T-helper 2 cell (primary cell): Measurements from ENCODE around the gene SCO1.
A peak's percentile ranks its signal among the peaks of the same experiment; 100 is the strongest.
"Not testable (repeated sequence)": the region's sequence is repeated elsewhere in the genome, so short reads cannot be mapped to it uniquely, and the experiment has no call there.

Experiments used
- DNase-seq, 5 experiments: peaks; one replicate each; pipeline versions ENCODE4 v3.0.0 to v3.0.0-alpha.2; 2012 to 2022

The SCO1 gene

GRCh38 chr17:10725262-10725661, 27.9 kb upstream of the SCO1 start:
- no peak for DNase-seq

GRCh38 chr17:10724546-10725195, 27.3 kb upstream of the SCO1 start:
- DNase-seq: no peak

- no peak for DNase-seq
These were observed 21.2 kb upstream of the SCO1 start for GRCh38 chr17:10718547-10718946.

GRCh38 chr17:10716218-10716617, 18.9 kb upstream of the SCO1 start:
- DNase-seq: no peak

- DNase-seq: no peak
These were observed 16.0 kb upstream of the SCO1 start for GRCh38 chr17:10713318-10713717.

- DNase-seq: no peak
These were observed 8.4 kb upstream of the SCO1 start for GRCh38 chr17:10705727-10706126.

GRCh38 chr17:10702574-10702973, 5.2 kb upstream of the SCO1 start:
- DNase-seq: no peak

GRCh38 chr17:10699856-10700255, 2.5 kb upstream of the SCO1 start:
- DNase-seq: peak in 1 of 5 experiments; percentile 69

GRCh38 chr17:10698096-10698818, 924 bp upstream of the SCO1 start:
- peak in 1 of 5 experiments; percentile 5 for DNase-seq

GRCh38 chr17:10695875-10696407, 1.4 kb downstream of the SCO1 start:
- not testable (repeated sequence) for DNase-seq

- no peak for DNase-seq
These were observed 9.8 kb downstream of the SCO1 start for GRCh38 chr17:10687499-10687898.

GRCh38 chr17:10683853-10684252, 13.5 kb downstream of the SCO1 start:
- no peak for DNase-seq

- no peak for DNase-seq
These were observed 15.4 kb downstream of the SCO1 start for GRCh38 chr17:10681866-10682446.

- no peak for DNase-seq
These were observed 22.6 kb downstream of the SCO1 start for GRCh38 chr17:10674704-10675103.

GRCh38 chr17:10673312-10673711, 24.0 kb downstream of the SCO1 start:
- DNase-seq: no peak

- no peak for DNase-seq
These were observed 28.6 kb downstream of the SCO1 start for GRCh38 chr17:10668775-10669174.

GRCh38 chr17:10666906-10667305, 30.4 kb downstream of the SCO1 start:
- DNase-seq: no peak

- no peak for DNase-seq
These were observed 32.8 kb downstream of the SCO1 start for GRCh38 chr17:10664571-10664970.

- no peak for DNase-seq
These were observed 34.1 kb downstream of the SCO1 start for GRCh38 chr17:10663231-10663630.

GRCh38 chr17:10661437-10661836, 35.9 kb downstream of the SCO1 start:
- no peak for DNase-seq

- no peak for DNase-seq
These were observed 39.5 kb downstream of the SCO1 start for GRCh38 chr17:10657879-10658278.

- DNase-seq: no peak
These were observed 40.2 kb downstream of the SCO1 start, which contains the start of gene MYH3 for GRCh38 chr17:10657148-10657547. Gene MYH3 (minus strand): TSS chr17:10657309. CDS start chr17:10655064, 2,245 bp downstream.

GRCh38 chr17:10653987-10654386, 43.3 kb downstream of the SCO1 start:
- DNase-seq: no peak
